ENCODE data around the gene BLVRB. TPM values are rescaled to one million over a fixed set of nuclear protein-coding genes. Genes with fewer than 3 reads are reported as not detected.

The BLVRB gene
- total and polyA plus RNA-seq, 9 of the 15 experiments (the other 6 are each of a cell fraction or from before 2014, with no cell fraction given), result 81.1 to 749 (median 331) TPM

DNA sequence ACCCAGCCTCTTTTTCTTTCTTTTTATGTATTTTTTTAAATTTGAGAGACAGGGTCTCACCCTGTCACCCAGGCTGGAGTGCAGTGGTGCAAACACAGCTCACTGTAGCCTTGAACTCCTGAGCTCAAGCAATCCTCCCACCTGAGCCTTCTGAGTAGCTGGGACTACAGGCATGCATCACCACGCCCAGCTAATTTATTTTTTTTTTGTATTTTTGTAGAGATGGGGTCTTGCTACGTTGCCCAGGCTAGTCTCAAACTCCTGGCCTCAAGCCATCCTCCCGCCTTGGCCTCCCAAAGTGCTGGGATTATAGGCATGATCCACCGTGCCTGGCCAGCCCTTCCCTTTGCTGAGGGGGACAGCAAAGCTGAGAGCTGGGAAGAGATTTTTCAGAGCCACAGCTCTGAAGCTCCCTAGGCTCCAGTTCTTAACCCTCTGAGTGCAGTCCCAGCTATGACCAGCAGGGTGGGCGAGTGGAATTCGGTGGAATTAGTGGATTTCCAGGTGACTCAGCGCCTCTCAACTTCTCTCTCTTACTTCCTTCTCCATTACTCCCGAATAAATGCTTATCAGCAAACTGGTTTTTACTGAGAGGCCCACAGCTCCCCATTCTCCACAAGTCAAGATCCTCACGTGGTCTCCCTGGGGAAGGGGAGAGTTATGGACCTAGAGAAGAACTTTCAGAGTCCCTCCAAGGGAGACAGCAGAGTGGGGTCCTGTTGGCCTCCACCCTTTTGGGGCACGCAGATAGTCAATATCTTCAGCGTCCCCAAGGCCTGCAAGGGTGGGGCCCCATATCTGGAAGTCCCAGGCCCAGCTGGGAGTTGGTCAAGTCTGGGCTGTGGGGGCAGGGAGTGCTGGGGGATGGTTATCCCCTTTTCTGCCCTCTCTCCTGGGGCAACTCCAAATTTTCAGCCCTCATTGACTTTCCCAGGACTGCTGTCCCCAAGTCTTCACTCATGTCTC, 1.2 kb downstream of the BLVRB start (continued):
- TF ChIP-seq, protein P1, sequence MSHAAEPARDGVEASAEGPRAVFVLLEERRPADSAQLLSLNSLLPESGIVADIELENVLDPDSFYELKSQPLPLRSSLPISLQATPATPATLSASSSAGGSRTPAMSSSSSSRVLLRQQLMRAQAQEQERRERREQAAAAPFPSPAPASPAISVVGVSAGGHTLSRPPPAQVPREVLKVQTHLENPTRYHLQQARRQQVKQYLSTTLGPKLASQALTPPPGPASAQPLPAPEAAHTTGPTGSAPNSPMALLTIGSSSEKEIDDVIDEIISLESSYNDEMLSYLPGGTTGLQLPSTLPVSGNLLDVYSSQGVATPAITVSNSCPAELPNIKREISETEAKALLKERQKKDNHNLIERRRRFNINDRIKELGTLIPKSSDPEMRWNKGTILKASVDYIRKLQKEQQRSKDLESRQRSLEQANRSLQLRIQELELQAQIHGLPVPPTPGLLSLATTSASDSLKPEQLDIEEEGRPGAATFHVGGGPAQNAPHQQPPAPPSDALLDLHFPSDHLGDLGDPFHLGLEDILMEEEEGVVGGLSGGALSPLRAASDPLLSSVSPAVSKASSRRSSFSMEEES (CRISPR knock-in tag; IDR thresholded peaks at IDR 0.05), result peak; percentile 16; the same call in 1 of the 2 replicates
- peak; percentile 96 for TF ChIP-seq KLF16 (IDR thresholded peaks at IDR 0.05)
- TF ChIP-seq, protein P2, sequence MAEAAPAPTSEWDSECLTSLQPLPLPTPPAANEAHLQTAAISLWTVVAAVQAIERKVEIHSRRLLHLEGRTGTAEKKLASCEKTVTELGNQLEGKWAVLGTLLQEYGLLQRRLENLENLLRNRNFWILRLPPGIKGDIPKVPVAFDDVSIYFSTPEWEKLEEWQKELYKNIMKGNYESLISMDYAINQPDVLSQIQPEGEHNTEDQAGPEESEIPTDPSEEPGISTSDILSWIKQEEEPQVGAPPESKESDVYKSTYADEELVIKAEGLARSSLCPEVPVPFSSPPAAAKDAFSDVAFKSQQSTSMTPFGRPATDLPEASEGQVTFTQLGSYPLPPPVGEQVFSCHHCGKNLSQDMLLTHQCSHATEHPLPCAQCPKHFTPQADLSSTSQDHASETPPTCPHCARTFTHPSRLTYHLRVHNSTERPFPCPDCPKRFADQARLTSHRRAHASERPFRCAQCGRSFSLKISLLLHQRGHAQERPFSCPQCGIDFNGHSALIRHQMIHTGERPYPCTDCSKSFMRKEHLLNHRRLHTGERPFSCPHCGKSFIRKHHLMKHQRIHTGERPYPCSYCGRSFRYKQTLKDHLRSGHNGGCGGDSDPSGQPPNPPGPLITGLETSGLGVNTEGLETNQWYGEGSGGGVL (CRISPR knock-in tag; IDR thresholded peaks at IDR 0.05), result no peak
- peak; percentile 90 for TF ChIP-seq BRD9 (IDR thresholded peaks at IDR 0.05; ENCODE audit: low read depth, partially characterized antibody)
- peak; percentile 98 for TF ChIP-seq CBFA2T2 (conservative IDR thresholded peaks at IDR 0.05)
- no peak for TF ChIP-seq SAP30 (IDR thresholded peaks at IDR 0.05; ENCODE audit: borderline replicate concordance, insufficient read depth, low read depth, low read length, poor library complexity, severe bottlenecking)
- peak; percentile 27 for TF ChIP-seq RBM25 (IDR thresholded peaks at IDR 0.05; ENCODE audit: low read depth, low read length, severe bottlenecking)
- TF ChIP-seq, protein P3, sequence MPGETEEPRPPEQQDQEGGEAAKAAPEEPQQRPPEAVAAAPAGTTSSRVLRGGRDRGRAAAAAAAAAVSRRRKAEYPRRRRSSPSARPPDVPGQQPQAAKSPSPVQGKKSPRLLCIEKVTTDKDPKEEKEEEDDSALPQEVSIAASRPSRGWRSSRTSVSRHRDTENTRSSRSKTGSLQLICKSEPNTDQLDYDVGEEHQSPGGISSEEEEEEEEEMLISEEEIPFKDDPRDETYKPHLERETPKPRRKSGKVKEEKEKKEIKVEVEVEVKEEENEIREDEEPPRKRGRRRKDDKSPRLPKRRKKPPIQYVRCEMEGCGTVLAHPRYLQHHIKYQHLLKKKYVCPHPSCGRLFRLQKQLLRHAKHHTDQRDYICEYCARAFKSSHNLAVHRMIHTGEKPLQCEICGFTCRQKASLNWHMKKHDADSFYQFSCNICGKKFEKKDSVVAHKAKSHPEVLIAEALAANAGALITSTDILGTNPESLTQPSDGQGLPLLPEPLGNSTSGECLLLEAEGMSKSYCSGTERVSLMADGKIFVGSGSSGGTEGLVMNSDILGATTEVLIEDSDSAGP (CRISPR knock-in tag; IDR thresholded peaks at IDR 0.05), result no peak
- 0 out of 2 replicates have a peak, but pooled peaks have one; percentile 54 for TF ChIP-seq ZBTB17 (CRISPR knock-in tag; IDR thresholded peaks at IDR 0.05)
- TF ChIP-seq, protein P4, sequence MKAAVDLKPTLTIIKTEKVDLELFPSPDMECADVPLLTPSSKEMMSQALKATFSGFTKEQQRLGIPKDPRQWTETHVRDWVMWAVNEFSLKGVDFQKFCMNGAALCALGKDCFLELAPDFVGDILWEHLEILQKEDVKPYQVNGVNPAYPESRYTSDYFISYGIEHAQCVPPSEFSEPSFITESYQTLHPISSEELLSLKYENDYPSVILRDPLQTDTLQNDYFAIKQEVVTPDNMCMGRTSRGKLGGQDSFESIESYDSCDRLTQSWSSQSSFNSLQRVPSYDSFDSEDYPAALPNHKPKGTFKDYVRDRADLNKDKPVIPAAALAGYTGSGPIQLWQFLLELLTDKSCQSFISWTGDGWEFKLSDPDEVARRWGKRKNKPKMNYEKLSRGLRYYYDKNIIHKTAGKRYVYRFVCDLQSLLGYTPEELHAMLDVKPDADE (conservative IDR thresholded peaks at IDR 0.05; ENCODE audit: control insufficient read depth, low read depth, low read length), result peak; percentile 84
- no peak for TF ChIP-seq PTTG1 (tag; IDR thresholded peaks at IDR 0.05; ENCODE audit: low read depth)
- TF ChIP-seq MAZ (CRISPR knock-in tag; conservative IDR thresholded peaks at IDR 0.05 in 1 of 2, IDR thresholded peaks at IDR 0.05 in 1 of 2), result peak; percentile 76 to 85; a peak in 3 of 4 replicates
- peak; percentile 68 for TF ChIP-seq TAF1 (IDR thresholded peaks at IDR 0.05; ENCODE audit: control insufficient read depth, extremely low read depth, insufficient read depth, low read length, severe bottlenecking)
- 0 out of 2 replicates have a peak, but pooled peaks have one; percentile 67 for TF ChIP-seq TCF7 (IDR thresholded peaks at IDR 0.05; ENCODE audit: borderline replicate concordance)
- no peak for TF ChIP-seq SRSF1 (IDR thresholded peaks at IDR 0.05; ENCODE audit: low read depth, low read length)
- no peak for TF ChIP-seq ZNF707 (CRISPR knock-in tag; conservative IDR thresholded peaks at IDR 0.05)
- TF ChIP-seq RBBP5 (IDR thresholded peaks at IDR 0.05; ENCODE audit: borderline replicate concordance, insufficient read depth, low read length, poor library complexity, severe bottlenecking), result no peak
- TF ChIP-seq CREM (IDR thresholded peaks at IDR 0.05; ENCODE audit: low read depth), result peak; percentile 67; the same call in 1 of the 2 replicates
- TF ChIP-seq MXI1 (IDR thresholded peaks at IDR 0.05; ENCODE audit: low read depth, low read length), result peak; percentile 51; the same call in 1 of the 2 replicates

All from K562 (cell line).